SH-SY5Y (cell line): ENCODE data around the gene MUC2.

Experiments
- GATA2 ChIP-seq: IDR thresholded peaks from 2 replicates; pipeline ENCODE4 v1.6.1; 2011; ENCODE audit warnings: mild to moderate bottlenecking, low read depth, low read length
- GATA3 ChIP-seq: IDR thresholded peaks from 2 replicates; pipeline ENCODE4 v1.6.1; 2011; ENCODE audit warnings: low read depth, mild to moderate bottlenecking, low read length, moderate library complexity

Gene MUC2

DNA sequence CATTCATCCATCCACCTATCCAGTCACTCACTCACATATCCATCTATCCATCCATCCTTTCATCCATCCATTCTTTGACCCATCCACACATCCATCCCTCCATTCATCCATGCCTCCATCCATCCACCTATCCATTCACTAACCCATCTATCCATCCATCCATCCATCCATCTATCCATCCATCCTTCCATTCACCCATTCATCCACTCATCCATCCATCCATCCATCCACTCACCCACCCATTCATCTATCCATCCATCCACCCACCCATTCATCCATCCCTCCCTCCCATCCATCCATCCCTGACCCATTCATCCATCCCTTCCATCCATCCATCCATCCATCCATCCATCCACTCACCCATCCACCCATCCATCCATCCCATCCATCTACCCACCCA, 4.9 kb upstream of the MUC2 start:
- TF ChIP-seq GATA2 (no peak), GATA3 (no peak)

DNA sequence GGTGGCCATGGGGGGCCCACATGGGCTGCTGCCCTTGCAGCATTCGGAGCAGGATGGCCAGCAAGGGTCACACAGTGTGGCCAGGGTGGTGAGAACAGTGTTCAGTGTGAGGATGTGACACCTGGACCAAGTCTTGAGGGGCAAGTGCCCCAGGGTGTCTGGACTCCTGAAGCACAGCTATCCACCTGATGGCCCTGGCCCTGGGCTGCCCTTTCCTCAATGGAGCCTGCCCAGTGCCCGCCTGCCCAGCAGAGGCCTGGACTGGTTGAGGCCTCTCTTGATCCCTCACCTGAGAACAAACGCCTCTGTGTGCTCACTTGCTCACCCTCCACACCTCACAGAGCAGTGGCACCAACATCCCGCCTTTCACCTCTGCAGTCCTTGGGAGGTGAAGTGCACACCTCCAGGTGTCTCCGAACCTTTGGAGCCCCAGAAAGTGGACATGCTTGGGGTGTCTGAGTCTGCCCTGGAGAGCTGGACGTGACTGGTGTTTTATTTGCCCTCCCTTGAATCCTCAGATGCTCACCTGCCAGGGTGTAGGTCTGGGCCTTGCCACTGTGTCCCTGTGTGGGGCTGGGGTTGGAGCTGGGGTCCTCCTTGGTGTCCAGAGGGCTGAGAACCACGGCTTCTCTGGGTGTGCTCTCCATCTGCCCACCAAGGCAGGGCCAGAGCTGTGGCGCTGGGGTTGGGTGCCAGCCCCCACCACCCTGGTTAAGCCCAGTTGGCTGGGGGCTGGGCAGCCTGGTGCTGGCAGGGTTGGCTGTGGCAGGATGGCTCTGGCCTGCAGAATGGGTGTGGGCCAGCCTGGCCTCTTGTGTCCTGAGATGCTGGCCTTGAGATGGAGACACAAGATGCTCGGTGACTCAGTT, 3.8 kb upstream of the MUC2 start:
- no peak for TF ChIP-seq GATA2
- TF ChIP-seq GATA3 = no peak

DNA sequence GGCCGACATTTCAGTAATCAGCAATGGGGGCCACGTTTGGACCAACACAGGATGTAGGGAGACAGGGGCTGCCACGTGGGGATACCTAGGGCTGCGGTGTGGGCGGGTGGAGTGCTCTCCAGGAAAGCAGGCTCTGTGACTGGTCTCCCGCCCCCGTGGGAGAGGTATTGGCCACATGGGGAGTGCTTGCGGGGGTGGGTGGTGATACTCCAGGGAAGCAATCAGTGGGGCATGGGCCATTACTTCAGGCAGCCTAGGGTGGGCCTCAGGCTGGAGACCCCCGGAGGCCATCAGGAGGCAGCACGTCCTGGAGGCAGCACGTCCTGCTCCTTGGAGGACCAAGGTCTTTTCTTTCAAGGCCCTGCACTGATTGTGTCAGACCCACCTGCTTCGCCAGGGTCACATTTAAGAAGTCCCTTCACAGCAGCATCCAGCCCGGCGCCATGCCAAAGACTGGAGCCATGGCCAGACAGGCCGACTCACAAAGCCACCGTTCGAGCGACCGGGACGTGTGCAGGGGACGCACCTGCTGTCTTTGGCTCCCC, 3.0 kb upstream of the MUC2 start:
- no peak for TF ChIP-seq GATA2
- no peak for TF ChIP-seq GATA3

DNA sequence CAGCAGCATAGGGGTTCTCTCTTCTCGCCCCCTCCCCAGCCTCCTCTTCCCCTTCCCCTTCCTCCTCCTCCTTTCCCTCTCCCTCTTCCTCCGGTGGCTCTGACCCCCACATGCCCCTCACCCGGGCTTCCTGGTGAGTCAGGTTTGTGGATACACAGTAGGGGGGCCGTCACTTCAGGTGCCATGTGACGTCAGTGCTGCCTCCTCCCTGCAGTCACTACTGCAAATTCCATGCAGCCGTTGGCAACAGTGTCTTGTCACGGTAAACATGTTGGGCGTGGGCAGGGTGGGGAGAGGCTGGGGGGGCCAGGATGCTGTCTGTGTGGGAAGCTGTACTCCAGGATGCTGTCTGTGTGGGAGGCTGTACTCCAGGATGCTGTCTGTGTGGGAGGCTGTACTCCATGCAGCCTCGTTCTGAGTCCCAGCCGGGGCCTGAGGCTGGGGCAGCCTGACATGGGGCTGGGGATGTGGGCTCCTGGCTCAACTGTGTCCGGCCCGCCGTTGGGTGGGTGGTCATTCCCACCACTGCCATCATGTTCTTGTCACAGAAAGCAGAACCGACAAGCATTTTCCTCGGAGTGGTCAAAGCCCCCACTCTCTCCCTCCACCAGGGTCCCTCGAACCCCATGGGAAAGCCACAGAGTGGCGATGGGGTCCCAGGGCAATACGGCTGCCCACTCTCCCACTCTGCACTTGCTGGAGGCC, 2.4 kb upstream of the MUC2 start:
- TF ChIP-seq GATA3 (no peak), GATA2 (no peak)

DNA sequence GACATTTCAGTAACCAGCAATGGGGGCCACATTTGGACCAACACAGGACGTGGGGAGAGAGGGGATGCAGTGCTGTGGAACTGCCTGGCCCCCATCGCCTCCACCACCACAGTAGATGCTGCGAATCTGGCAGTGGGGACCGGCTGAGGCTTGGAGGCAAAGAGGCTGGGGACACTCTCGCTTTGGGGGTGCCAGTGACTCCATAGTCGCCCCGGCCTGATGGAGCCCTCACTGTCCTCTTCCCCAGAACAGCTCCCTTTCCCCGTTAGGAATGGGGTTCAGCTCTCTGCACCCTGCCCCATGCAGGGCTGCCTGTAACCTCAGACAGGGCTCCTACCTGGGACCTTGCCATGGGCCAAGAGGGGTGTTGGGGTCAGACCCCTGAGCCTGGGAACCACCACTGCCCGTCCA, 1.8 kb upstream of the MUC2 start:
- TF ChIP-seq GATA3 (no peak), GATA2 (no peak)

DNA sequence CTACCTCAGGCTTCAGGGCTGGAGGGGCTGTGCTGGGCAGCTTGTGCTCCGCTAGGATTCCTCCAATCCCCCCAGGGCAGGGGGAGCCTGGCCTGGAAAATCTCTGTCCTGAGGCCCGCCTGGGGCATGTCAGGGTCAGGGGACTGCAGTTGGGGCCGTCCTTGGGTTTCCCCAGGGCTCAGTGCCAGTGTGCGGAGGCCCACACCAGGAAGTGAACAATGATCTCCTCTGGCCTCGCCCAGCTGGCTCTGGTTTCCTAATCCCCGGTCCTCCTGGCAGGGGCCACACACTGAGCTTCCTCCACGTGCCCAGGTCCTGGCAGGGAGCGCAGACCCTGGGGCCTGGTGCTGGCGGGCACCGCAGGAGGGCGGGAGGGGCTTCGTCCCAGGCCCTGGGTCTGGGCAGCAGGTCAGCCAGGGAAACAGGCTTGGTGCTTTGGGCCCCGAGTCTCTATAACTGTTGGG, 1.4 kb upstream of the MUC2 start:
- TF ChIP-seq GATA3 (no peak), GATA2 (no peak)

DNA sequence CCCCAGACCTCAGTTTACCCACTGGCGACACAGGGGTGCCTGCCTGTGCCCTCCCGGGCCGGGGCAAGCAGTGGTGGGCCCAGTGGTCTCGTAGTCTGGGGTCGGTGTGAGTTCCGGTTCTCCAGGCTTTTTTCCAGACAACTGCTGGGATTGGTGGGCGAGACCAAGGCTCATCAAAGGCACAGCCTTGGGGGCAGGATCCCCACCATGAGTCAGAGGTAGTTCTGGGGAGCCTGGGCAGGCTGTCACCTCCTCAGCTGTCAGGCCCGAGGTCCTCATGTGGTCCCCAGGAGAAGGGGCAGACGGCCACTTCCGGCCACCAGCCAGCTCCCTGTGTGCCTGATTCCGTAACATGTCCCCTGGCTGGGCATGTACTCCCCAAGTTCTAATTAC, 827 bp upstream of the MUC2 start:
- TF ChIP-seq GATA3 (no peak), GATA2 (no peak)

DNA sequence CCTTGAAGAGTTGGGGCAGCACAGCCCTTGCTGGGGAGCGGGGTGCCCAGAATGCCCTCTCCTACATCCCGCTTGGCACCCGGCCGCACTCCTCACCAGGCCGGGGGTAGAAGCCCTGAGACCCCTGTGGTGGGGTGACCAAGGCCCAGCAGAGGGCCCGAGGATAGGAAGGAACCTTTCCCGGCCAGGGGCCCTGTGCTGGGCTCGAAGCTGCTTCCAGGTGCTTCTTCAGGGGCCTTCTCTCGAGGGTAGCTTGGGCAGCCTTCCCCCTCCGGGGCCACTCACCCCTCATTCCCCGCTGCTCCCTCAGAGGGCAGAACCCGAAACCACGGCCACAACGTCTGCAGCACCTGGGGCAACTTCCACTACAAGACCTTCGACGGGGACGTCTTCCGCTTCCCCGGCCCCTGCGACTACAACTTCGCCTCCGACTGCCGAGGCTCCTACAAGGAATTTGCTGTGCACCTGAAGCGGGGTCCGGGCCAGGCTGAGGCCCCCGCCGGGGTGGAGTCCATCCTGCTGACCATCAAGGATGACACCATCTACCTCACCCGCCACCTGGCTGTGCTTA, 752 bp downstream of the MUC2 start:
- TF ChIP-seq GATA3 (no peak), GATA2 (no peak)

DNA sequence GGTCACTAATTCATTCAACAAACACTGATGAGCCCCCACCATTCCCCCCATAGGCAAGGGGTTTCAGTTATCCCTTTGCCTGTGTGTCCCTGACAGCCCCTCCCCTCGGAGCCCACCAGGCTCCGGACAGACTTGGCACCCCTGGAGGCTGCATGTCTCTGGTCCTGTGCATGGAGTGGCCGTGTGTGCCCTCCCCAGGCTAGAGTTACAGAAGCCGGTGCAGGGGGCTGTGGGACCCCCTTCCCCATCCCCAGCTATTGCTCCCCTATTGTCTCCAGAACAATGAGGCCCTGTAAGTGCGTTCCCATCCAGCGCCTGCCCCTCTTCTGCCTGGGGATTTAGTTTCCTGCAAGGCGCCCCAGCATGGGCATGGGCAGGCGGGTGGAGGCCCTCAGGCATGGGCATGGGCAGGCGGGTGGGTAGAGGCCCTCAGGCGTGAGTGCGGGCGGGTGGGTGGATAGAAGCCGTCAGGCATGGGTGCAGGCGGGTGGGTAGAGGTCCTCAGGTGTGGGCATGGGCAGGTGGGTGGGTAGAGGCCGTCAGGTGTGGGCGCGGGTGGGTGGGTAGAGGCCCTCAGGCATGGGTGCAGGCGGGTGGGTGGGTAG, 1.5 kb downstream of the MUC2 start:
- TF ChIP-seq GATA3 (no peak), GATA2 (no peak)

DNA sequence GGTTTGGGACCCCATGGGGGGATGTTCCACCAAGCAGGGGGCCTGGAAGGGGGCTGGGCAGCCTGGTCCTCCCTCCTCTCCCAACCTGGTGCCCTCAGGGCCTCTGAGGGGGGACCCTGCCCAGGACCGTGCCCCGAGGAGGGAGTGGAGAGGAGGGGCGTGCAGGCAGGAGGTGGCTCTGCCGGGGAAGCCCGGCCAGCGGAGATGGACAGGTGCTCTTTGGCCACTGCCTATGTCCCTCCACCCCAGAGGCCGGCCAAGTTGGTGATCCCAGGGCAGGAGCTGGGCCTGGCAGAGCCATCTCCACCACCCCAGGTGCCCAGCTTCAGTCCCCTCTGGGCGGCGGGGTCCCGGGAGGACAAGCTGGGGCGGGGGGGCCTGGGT, 2.4 kb downstream of the MUC2 start:
- TF ChIP-seq GATA2 (no peak), GATA3 (no peak)

DNA sequence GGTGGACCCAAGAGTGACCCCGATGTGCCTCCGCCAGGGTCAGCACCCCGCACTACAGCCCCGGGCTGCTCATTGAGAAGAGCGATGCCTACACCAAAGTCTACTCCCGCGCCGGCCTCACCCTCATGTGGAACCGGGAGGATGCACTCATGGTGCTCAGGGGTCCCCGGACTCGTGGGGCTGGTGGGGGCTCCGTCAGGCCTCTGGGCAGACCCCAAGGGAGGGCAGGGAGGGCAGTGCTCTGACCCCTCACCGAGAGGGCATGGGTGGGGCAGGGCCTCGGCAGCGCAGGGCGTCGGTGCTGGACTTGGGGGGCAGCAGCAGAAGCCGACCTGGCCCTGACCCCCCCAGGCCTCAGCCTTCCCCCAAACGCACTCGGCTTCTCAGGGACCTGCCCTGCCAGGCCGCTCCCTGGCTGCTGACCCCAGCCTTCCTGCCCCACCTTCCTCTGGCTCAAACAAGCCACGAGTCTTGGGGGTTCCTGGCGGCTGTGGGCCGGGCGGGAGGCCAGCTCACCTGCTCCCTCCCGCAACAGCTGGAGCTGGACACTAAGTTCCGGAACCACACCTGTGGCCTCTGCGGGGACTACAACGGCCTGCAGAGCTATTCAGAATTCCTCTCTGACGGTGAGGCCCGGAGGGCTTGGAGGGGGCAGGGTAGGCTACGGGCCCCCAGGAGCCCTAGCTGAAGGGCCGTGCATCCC, 2.9 kb downstream of the MUC2 start:
- TF ChIP-seq GATA3 (no peak), GATA2 (no peak)

DNA sequence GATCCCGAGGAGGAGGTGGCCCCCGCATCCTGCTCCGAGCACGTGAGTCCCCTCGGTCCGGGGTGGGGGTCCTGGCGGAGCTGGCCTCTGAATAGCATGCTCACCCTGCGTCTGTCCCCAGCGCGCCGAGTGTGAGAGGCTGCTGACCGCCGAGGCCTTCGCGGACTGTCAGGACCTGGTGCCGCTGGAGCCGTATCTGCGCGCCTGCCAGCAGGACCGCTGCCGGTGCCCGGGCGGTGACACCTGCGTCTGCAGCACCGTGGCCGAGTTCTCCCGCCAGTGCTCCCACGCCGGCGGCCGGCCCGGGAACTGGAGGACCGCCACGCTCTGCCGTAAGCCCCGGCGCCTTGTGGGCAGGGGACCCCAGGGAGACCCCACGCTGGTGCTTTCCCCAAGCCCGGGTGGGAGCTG, 3.5 kb downstream of the MUC2 start:
- TF ChIP-seq GATA2 (no peak), GATA3 (no peak)

DNA sequence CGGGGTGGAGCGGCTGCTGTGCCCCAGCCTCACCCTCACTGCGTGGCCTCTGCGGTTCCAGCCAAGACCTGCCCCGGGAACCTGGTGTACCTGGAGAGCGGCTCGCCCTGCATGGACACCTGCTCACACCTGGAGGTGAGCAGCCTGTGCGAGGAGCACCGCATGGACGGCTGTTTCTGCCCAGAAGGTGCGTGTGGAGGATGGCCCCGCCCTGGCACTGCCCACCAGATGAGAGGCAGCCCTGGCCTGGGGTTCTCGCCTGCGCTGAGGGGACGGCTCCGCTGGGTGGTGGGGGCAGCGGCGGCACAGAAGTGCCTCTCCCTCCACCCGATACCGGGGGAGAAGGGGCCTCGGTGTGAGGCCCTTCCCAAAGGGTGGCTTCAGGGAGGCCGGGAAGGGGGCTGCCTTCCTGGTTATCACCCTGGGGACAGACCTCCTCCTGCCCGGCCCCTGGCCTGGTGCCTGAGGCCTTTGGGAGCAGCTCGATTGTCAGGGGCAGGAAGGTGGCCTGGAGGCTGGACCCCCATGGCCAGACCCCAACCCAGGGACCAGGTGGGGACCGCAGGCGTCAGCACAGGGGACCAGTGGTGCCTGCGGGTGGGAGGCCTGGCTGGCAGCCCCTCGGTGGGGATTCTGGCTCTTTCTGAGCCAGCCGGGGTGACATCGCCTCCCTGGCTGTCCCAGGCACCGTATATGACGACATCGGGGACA, 7.1 kb downstream of the MUC2 start:
- TF ChIP-seq GATA2 (no peak), GATA3 (no peak)

DNA sequence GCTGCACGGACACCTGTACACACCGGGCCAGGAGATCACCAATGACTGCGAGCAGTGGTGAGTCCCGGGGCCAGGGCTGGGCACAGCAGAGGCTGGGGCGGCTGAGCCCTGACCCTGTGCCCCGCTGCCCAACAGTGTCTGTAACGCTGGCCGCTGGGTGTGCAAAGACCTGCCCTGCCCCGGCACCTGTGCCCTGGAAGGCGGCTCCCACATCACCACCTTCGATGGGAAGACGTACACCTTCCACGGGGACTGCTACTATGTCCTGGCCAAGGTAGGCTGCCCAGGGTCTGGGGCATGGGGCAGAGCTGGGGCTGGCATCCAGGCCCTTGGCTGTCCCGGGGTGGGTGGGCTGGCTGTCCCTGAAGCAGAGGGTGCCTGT, 7.7 kb downstream of the MUC2 start:
- no peak for TF ChIP-seq GATA2
- no peak for TF ChIP-seq GATA3
